IMR-90 (cell line): ENCODE data around the gene MAPK10. TPM values are rescaled to one million over a fixed set of nuclear protein-coding genes. Genes with fewer than 3 reads are reported as not detected.

Experiments
- ATAC-seq: fragments of 200-7000 bp; cut with Tn5 transposase; 2 replicates; pipeline ENCODE4 v1.9.1; 2020; ENCODE audit warnings: low read depth, mild to moderate bottlenecking, moderate library complexity
- BruUV-seq: library from RNA; stranded (reverse); fragments of 400-500 nt; replicated peaks from 2 replicates; lab custom pipeline; 2021; lab: Mats Ljungman, UMichigan
- CTCF ChIA-PET: fragments of 300-600 bp; formaldehyde crosslinking; extraction: SDS; loops from one replicate; lab custom pipeline; 2021; ENCODE audit warnings: antibody characterized with exemption; lab: Yijun Ruan, JAX
- POLR2A ChIA-PET: fragments of 300-600 bp; sonication (Branson Sonifier 250); formaldehyde crosslinking; loops from one replicate; lab custom pipeline; 2022; ENCODE audit warnings: antibody characterized with exemption; ENCODE audit not compliant: unreplicated experiment; lab: Charles Lee
- DNase-seq: peaks from one replicate; pipeline ENCODE4 v3.0.0; 2013
- H2AFZ ChIP-seq: replicated peaks from 2 replicates; pipeline ENCODE3; 2013; ENCODE audit warnings: low read length, mild to moderate bottlenecking; ENCODE audit not compliant: poor library complexity
- H2AK5ac ChIP-seq: 2 replicates; pipeline ENCODE4 v1.6.1; 2013; ENCODE audit warnings: low read depth, low read length, inconsistent platforms
- H2AK9ac ChIP-seq: replicated peaks from 2 replicates; pipeline ENCODE3; 2013; ENCODE audit warnings: mild to moderate bottlenecking, low read depth, low read length, moderate library complexity; ENCODE audit not compliant: poor library complexity
- H2BK120ac ChIP-seq: 2 replicates; pipeline ENCODE4 v1.6.1; 2013; ENCODE audit warnings: low read depth, low read length, inconsistent platforms
- H2BK15ac ChIP-seq: 3 replicates; pipeline ENCODE4 v1.6.1; 2013; ENCODE audit warnings: low read depth, low read length, inconsistent platforms
- H2BK20ac ChIP-seq: 2 replicates; pipeline ENCODE4 v1.6.1; 2013; ENCODE audit warnings: low read depth, mild to moderate bottlenecking, inconsistent platforms, low read length, moderate library complexity
- H2BK5ac ChIP-seq: 2 replicates; pipeline ENCODE4 v1.6.1; 2013; ENCODE audit warnings: mild to moderate bottlenecking, low read depth, low read length, inconsistent platforms; ENCODE audit not compliant: poor library complexity, severe bottlenecking
- H3K14ac ChIP-seq: replicated peaks from 2 replicates; pipeline ENCODE4 v1.6.1; 2013; ENCODE audit warnings: low read depth, low read length, inconsistent platforms
- H3K18ac ChIP-seq: 2 replicates; pipeline ENCODE4 v1.6.1; 2013; ENCODE audit warnings: low read depth, low read length, control low read depth
- H3K23ac ChIP-seq: 2 replicates; pipeline ENCODE4 v1.6.1; 2013; ENCODE audit warnings: low read depth, low read length, inconsistent platforms
- H3K27ac ChIP-seq: 2 replicates; pipeline ENCODE4 v1.5.1; 2013; ENCODE audit warnings: mild to moderate bottlenecking, control low read depth, low read length; ENCODE audit not compliant: insufficient read depth
- H3K27me3 ChIP-seq: 2 replicates; pipeline ENCODE4 v1.6.1; 2013; ENCODE audit warnings: low read length; ENCODE audit not compliant: control insufficient read depth, insufficient read depth
- H3K36me3 ChIP-seq: 2 replicates; pipeline ENCODE4 v1.6.1; 2013; ENCODE audit warnings: low read length, mixed read lengths; ENCODE audit not compliant: control insufficient read depth, insufficient read depth
- H3K4ac ChIP-seq: 2 replicates; pipeline ENCODE4 v1.6.1; 2013; ENCODE audit warnings: low read depth, low read length, inconsistent platforms
- H3K4me1 ChIP-seq: 2 replicates; pipeline ENCODE4 v1.6.1; 2013; ENCODE audit warnings: low read length, mixed read lengths; ENCODE audit not compliant: control insufficient read depth, insufficient read depth
- H3K4me2 ChIP-seq: 2 replicates; pipeline ENCODE4 v1.6.1; 2013; ENCODE audit warnings: low read depth, mild to moderate bottlenecking, control low read depth, low read length, moderate library complexity
- H3K4me3 ChIP-seq: 2 replicates; pipeline ENCODE4 v1.5.1; 2013; ENCODE audit warnings: low read depth, mild to moderate bottlenecking, control low read depth, low read length, moderate library complexity; ENCODE audit not compliant: insufficient read depth
- H3K56ac ChIP-seq: 2 replicates; pipeline ENCODE4 v1.6.1; 2013; ENCODE audit warnings: low read length, inconsistent platforms; ENCODE audit not compliant: insufficient read depth; ENCODE audit errors: extremely low read depth
- H3K79me1 ChIP-seq, 2 experiments: 2 replicates each; pipeline ENCODE4 v1.6.1; 2013; ENCODE audit warnings: low read length in 2 of 2, inconsistent platforms in 1 of 2, low read depth in 1 of 2
- H3K9ac ChIP-seq: 2 replicates; pipeline ENCODE4 v1.6.1; 2013; ENCODE audit warnings: low read depth, low read length, control low read depth
- H3K9me1 ChIP-seq: 2 replicates; pipeline ENCODE4 v1.6.1; 2013; ENCODE audit warnings: low read length, inconsistent platforms; ENCODE audit not compliant: insufficient read depth
- H3K9me3 ChIP-seq: 2 replicates; pipeline ENCODE4 v1.6.1; 2013; ENCODE audit warnings: low read length; ENCODE audit not compliant: control insufficient read depth, insufficient read depth
- H4K20me1 ChIP-seq: 2 replicates; pipeline ENCODE4 v1.6.1; 2013; ENCODE audit warnings: low read length, inconsistent platforms; ENCODE audit not compliant: insufficient read depth
- H4K5ac ChIP-seq: 2 replicates; pipeline ENCODE4 v1.6.1; 2013; ENCODE audit warnings: mild to moderate bottlenecking, low read depth, low read length, control low read depth
- H4K8ac ChIP-seq, 2 experiments: 2 replicates each; pipeline ENCODE4 v1.6.1; 2013; ENCODE audit warnings: low read depth in 2 of 2, low read length in 2 of 2, control low read depth in 1 of 2, inconsistent platforms in 1 of 2
- H4K91ac ChIP-seq: 2 replicates; pipeline ENCODE4 v1.6.1; 2013; ENCODE audit warnings: low read depth, low read length, inconsistent platforms; ENCODE audit not compliant: insufficient read depth
- BHLHE40 ChIP-seq: fragments of 150-350 bp; IDR thresholded peaks from 2 replicates; pipeline ENCODE4 v1.6.1; 2016; ENCODE audit warnings: mild to moderate bottlenecking, low read depth, low read length
- CEBPB ChIP-seq: IDR thresholded peaks from 2 replicates; pipeline ENCODE4 v1.6.1; 2012; ENCODE audit warnings: low read depth, low read length, improper control_type of control experiment
- CHD1 ChIP-seq: IDR thresholded peaks from 2 replicates; pipeline ENCODE4 v1.6.1; 2012; ENCODE audit warnings: low read depth, low read length, improper control_type of control experiment
- FOS ChIP-seq: fragments of 150-350 bp; IDR thresholded peaks from 2 replicates; pipeline ENCODE4 v1.6.1; 2016; ENCODE audit warnings: low read depth, low read length
- MAFK ChIP-seq: IDR thresholded peaks from 2 replicates; pipeline ENCODE4 v1.6.1; 2012; ENCODE audit warnings: low read depth, low read length, improper control_type of control experiment
- MAZ ChIP-seq: IDR thresholded peaks from 2 replicates; pipeline ENCODE4 v1.6.1; 2012; ENCODE audit warnings: low read depth, mild to moderate bottlenecking, low read length, improper control_type of control experiment, moderate library complexity, borderline replicate concordance
- MXI1 ChIP-seq: IDR thresholded peaks from 2 replicates; pipeline ENCODE4 v1.6.1; 2012; ENCODE audit warnings: low read depth, mild to moderate bottlenecking, low read length, moderate library complexity, borderline replicate concordance
- NFE2L2 ChIP-seq: fragments of 150-350 bp; IDR thresholded peaks from 2 replicates; pipeline ENCODE4 v1.6.1; 2016; ENCODE audit warnings: low read depth, mild to moderate bottlenecking, low read length
- POLR2A ChIP-seq: IDR thresholded peaks from 2 replicates; pipeline ENCODE4 v1.6.1; 2012; ENCODE audit warnings: mild to moderate bottlenecking, low read depth, low read length
- RAD21 ChIP-seq: IDR thresholded peaks from 2 replicates; pipeline ENCODE4 v1.6.1; 2012; ENCODE audit warnings: low read length, improper control_type of control experiment
- RCOR1 ChIP-seq: IDR thresholded peaks from 2 replicates; pipeline ENCODE4 v1.6.1; 2012; ENCODE audit warnings: mild to moderate bottlenecking, low read length, improper control_type of control experiment; ENCODE audit not compliant: insufficient replicate concordance
- RFX5 ChIP-seq: IDR thresholded peaks from 2 replicates; pipeline ENCODE4 v1.8.0; 2012; ENCODE audit warnings: low read depth, mild to moderate bottlenecking, low read length, moderate library complexity
- SMC3 ChIP-seq: fragments of 150-350 bp; IDR thresholded peaks from 2 replicates; pipeline ENCODE4 v1.6.1; 2016; ENCODE audit warnings: low read depth, mild to moderate bottlenecking, antibody characterized with exemption, low read length, moderate library complexity
- dilution Hi-C: fragments of 300-500 bp; cut with HindIII; formaldehyde crosslinking; loops from one replicate; pipeline ENCODE4 v1.14.3; 2018; ENCODE audit warnings: low sequenced_read_pairs; ENCODE audit not compliant: unreplicated experiment
- in situ Hi-C: fragments of 300-500 bp; cut with MboI; formaldehyde crosslinking; loops from 3 replicates; pipeline ENCODE4 v1.14.3; 2019; ENCODE audit warnings: low sequenced_read_pairs, inconsistent platforms, mixed read lengths
- intact Hi-C: fragments of 100-400 bp; cut with micrococcal nuclease; formaldehyde crosslinking; loops from 2 replicates; pipeline ENCODE4 v1.10.0; 2022
- polyA plus RNA-seq, 3 experiments: library from polyadenylated mRNA; depleted of rRNA; stranded (reverse); fragments of >200 nt; gene quantifications; 2 replicates each; pipeline ENCODE4 v1.2.3, GENCODE V29; 2012; ENCODE audit warnings: low replicate concordance in 1 of 3
- total RNA-seq: library from RNA; depleted of rRNA; stranded (reverse); fragments of >200 nt; gene quantifications from 2 replicates; pipeline ENCODE4 v1.2.3, GENCODE V29; 2012
- TF ChIP-seq, protein P1 (sequence below): conservative IDR thresholded peaks from 2 replicates; pipeline ENCODE4 v1.5.1; 2012; ENCODE audit warnings: mild to moderate bottlenecking, low read depth, low read length, improper control_type of control experiment
- TF ChIP-seq, protein P2 (sequence below): fragments of 150-350 bp; IDR thresholded peaks from 2 replicates; pipeline ENCODE4 v1.6.1; 2017; ENCODE audit warnings: mild to moderate bottlenecking, antibody characterized with exemption, low read length, low read depth

Gene MAPK10
- total and polyA plus RNA-seq, 2 of the 4 experiments (the other 2 are of a cell fraction) = 2.8 to 6.5 TPM

DNA sequence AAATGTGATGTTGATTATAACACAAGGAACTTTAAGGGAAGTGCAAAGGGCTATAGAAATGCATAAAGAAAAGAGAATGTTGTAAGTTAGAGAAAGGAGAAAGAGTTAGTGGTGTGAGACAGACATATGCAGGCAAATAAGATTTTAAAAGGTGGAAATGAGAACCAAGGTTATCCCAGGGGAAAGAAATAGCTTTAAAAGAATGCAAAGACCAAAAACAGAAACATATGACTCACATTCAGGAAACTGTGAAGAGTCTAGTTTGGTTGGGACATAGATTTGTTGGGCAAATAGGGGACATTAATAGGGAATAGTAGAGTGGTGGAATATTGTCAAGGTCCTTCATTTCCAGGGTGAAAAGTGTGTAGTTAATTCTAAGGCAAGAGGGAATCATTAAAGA, 52.4 kb downstream of the MAPK10 start:
- BruUV-seq = no TSS peak
- Histone ChIP-seq H2BK5ac (peak overlapping the region; percentile 61), H2BK15ac (no peak overlapping the region), H4K20me1 (no peaks in the 10 kb centered on the region), H3K9ac (no peak overlapping the region), H3K4me2 (peak overlapping the region; percentile 58; the same call in 1 of the 2 replicates), H3K4me3 (no peak overlapping the region), H3K4ac (no peak overlapping the region), H2AK5ac (no peak overlapping the region), H3K27me3 (no peaks in the 10 kb centered on the region), H2BK20ac (no peak overlapping the region), H3K9me1 (no peaks in the 10 kb centered on the region), H3K36me3 (no peaks in the 10 kb centered on the region), H3K9me3 (no peaks in the 10 kb centered on the region), H2AFZ (no peak overlapping the region), H3K4me1 (no peaks in the 10 kb centered on the region), H3K79me1 (no peaks in the 10 kb centered on the region), H3K27ac (no peak overlapping the region), H4K91ac (no peak overlapping the region), H2AK9ac (no peak overlapping the region), H2BK120ac (no peak overlapping the region), H3K14ac (no peak overlapping the region), H3K56ac (no peak overlapping the region), H3K18ac (no peak overlapping the region; the same call in 1 of the 2 replicates), H4K8ac (no peak overlapping the region), H3K23ac (no peak overlapping the region), H4K5ac (no peak overlapping the region)
- dilution Hi-C loops = no loop called here
- ChIA-PET CTCF (no interaction called here), POLR2A (no interaction called here)
- DNase-seq (no peak), ATAC-seq (peak; percentile 44)
- in situ Hi-C loops = no loop called here
- TF ChIP-seq, protein P1, sequence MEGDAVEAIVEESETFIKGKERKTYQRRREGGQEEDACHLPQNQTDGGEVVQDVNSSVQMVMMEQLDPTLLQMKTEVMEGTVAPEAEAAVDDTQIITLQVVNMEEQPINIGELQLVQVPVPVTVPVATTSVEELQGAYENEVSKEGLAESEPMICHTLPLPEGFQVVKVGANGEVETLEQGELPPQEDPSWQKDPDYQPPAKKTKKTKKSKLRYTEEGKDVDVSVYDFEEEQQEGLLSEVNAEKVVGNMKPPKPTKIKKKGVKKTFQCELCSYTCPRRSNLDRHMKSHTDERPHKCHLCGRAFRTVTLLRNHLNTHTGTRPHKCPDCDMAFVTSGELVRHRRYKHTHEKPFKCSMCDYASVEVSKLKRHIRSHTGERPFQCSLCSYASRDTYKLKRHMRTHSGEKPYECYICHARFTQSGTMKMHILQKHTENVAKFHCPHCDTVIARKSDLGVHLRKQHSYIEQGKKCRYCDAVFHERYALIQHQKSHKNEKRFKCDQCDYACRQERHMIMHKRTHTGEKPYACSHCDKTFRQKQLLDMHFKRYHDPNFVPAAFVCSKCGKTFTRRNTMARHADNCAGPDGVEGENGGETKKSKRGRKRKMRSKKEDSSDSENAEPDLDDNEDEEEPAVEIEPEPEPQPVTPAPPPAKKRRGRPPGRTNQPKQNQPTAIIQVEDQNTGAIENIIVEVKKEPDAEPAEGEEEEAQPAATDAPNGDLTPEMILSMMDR = no peak
- TF ChIP-seq SMC3 (no peak), MAFK (no peak), MAZ (no peak), RFX5 (no peak), RAD21 (no peak), RCOR1 (no peak), CHD1 (no peak), NFE2L2 (no peak), CEBPB (no peak), BHLHE40 (no peak), FOS (no peak), MXI1 (no peak), POLR2A (no peak)
- TF ChIP-seq, protein P2, sequence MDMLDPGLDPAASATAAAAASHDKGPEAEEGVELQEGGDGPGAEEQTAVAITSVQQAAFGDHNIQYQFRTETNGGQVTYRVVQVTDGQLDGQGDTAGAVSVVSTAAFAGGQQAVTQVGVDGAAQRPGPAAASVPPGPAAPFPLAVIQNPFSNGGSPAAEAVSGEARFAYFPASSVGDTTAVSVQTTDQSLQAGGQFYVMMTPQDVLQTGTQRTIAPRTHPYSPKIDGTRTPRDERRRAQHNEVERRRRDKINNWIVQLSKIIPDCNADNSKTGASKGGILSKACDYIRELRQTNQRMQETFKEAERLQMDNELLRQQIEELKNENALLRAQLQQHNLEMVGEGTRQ = no peak
- intact Hi-C loops = no loop called here
